Mammary epithelial cell (primary cell): ENCODE measurements around the gene KIF6.

ENCODE experiments used
- EZH2 ChIP-seq: IDR thresholded peaks from 2 replicates; pipeline ENCODE4 v1.6.1; 2012; ENCODE audit warnings: low read length, inconsistent platforms, borderline replicate concordance
- TF ChIP-seq, protein P1 (sequence below), 2 donors: IDR thresholded peaks in 1 of 2; conservative IDR thresholded peaks in 1 of 2; 2 replicates each; pipeline ENCODE4 v1.5.1; 2011 to 2012; ENCODE audit warnings: inconsistent platforms in 2 of 2, low read length in 2 of 2, mild to moderate bottlenecking in 2 of 2, control low read depth in 1 of 2, low read depth in 1 of 2; ENCODE audit not compliant: insufficient read depth in 1 of 2; ENCODE audit errors: extremely low read depth in 1 of 2

DNA sequence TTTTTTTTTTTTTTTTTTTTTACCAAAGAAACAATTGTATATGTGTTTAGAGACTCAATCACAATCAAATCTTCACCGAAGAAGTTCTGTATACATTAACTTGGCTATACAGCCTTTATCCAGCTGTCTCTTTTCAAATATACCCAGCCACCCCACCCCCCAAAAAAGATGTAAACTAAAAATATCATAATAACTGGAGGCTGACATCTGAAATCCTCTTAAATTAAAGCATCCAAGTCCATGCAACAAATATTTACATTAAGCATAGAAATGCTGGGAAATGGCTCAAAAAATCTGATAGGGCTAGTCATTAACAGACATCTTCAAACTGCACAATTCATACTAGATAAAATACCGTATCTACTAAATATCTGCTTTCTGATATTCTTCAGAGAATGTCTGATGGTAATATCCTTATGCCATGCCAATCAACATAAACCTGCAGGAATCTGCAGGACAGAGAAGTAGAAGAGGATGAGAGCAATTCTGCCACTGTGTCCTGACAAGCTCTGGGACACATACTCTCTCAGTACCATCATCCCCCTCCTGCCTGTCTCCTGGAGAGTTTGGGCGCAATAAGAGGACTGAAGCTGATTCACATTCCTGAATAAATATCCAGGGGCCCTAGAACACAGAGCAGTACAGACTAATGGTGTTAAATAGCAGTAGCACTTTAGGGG lies 152.4 kb downstream of the KIF6 start:
- TF ChIP-seq, protein P1, sequence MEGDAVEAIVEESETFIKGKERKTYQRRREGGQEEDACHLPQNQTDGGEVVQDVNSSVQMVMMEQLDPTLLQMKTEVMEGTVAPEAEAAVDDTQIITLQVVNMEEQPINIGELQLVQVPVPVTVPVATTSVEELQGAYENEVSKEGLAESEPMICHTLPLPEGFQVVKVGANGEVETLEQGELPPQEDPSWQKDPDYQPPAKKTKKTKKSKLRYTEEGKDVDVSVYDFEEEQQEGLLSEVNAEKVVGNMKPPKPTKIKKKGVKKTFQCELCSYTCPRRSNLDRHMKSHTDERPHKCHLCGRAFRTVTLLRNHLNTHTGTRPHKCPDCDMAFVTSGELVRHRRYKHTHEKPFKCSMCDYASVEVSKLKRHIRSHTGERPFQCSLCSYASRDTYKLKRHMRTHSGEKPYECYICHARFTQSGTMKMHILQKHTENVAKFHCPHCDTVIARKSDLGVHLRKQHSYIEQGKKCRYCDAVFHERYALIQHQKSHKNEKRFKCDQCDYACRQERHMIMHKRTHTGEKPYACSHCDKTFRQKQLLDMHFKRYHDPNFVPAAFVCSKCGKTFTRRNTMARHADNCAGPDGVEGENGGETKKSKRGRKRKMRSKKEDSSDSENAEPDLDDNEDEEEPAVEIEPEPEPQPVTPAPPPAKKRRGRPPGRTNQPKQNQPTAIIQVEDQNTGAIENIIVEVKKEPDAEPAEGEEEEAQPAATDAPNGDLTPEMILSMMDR (conservative IDR thresholded peaks at IDR 0.05 in 1 of 2, IDR thresholded peaks at IDR 0.05 in 1 of 2; ENCODE audit: extremely low read depth in 1 of 2, insufficient read depth in 1 of 2, low read depth in 1 of 2, low read length in 2 of 2) = no peak
- TF ChIP-seq EZH2 = no peak
